Esophagus squamous epithelium (tissue), 5 donors: ENCODE data around the gene HECTD4. TPM values are rescaled to one million over a fixed set of nuclear protein-coding genes. Genes with fewer than 3 reads are reported as not detected.

Experiments used
- DNase-seq: peaks from one replicate; lab custom pipeline; 2025; lab: John Stamatoyannopoulos, UW
- H3K27ac ChIP-seq, 4 donors: fragments of 200-600 bp; sonication (generic); one replicate each; pipeline ENCODE4 v1.5.1; 2016 to 2019; ENCODE audit warnings: mild to moderate bottlenecking in 1 of 4
- H3K27me3 ChIP-seq, 4 donors: fragments of 200-600 bp; sonication (generic); 1 replicate in 3 of 4; 2 replicates in 1 of 4; pipeline versions ENCODE4 v1.5.1 to v1.6.0; 2017 to 2021; ENCODE audit warnings: antibody characterized with exemption in 1 of 4
- H3K36me3 ChIP-seq, 3 donors: fragments of 200-600 bp; sonication (generic); one replicate each; pipeline ENCODE4 v1.5.1; 2016 to 2019
- H3K4me1 ChIP-seq, 3 donors: fragments of 200-600 bp; sonication (generic); one replicate each; pipeline ENCODE4 v1.5.1; 2017 to 2019
- H3K4me3 ChIP-seq, 4 donors: fragments of 200-600 bp; sonication (generic); 1 replicate in 3 of 4; 2 replicates in 1 of 4; pipeline ENCODE4 v1.5.1; 2016 to 2019; ENCODE audit warnings: mild to moderate bottlenecking in 2 of 4, moderate library complexity in 1 of 4
- H3K9me3 ChIP-seq, 3 donors: fragments of 200-600 bp; sonication (generic); one replicate each; pipeline ENCODE4 v1.5.1; 2016 to 2019
- CTCF ChIP-seq, 6 experiments: fragments of 450-650 bp in 4 of 6; fragments of 200-600 bp in 2 of 6; sonication (generic) in 2 of 6; IDR thresholded peaks; one replicate each; pipeline ENCODE4 v1.5.1; 2016 to 2019; ENCODE audit warnings: antibody characterized with exemption in 6 of 6, mild to moderate bottlenecking in 4 of 6, moderate library complexity in 4 of 6
- POLR2A ChIP-seq, 4 donors: fragments of 450-650 bp; IDR thresholded peaks; one replicate each; pipeline ENCODE4 v1.6.1; 2017; ENCODE audit warnings: antibody characterized with exemption in 4 of 4, mild to moderate bottlenecking in 4 of 4, moderate library complexity in 3 of 4
- WGBS, 2 donors: methylation state at CpG; one replicate each; pipeline ENCODE4 v1.1.5; 2018; 5-methylcytosine and 5-hydroxymethylcytosine counted together
- intact Hi-C: fragments of 100-400 bp; cut with DNase I; formaldehyde crosslinking; loops from one replicate; pipeline ENCODE4 v1.15.0; 2022
- total RNA-seq, 4 donors: library from RNA; depleted of rRNA; stranded (reverse); fragments of >200 nt; gene quantifications; one replicate each; pipeline ENCODE4 v1.1.0, GENCODE V29; 2016
- donor health status: DM: yes; HTN: yes; CAD: no.

The HECTD4 gene
- total RNA-seq, 4 donors from 2014 or later: 15.4 to 53.4 (median 33.4) TPM

- 36 to 52% methylated on average over 3 of the region's 3 CpGs for WGBS, 2 donors
- Histone ChIP-seq H3K4me1 (peaks cover 0 to 41% (median 3%) of the 10 kb centered on the region in 3 donors), H3K36me3 (no peaks in the 10 kb centered on the region), H3K9me3 (no peaks in the 10 kb centered on the region), H3K4me3 (no peak overlapping the region), H3K27ac (no peak overlapping the region), H3K27me3 (no peaks in the 10 kb centered on the region)
- TF ChIP-seq CTCF (IDR thresholded peaks at IDR 0.05): no peak
- TF ChIP-seq POLR2A (IDR thresholded peaks at IDR 0.05): no peak
- no peak for DNase-seq
- intact Hi-C loops: no loop called here
These were observed 53.6 kb downstream of the HECTD4 start for GRCh38 chr12:112328456-112329124.

- no peaks in the 10 kb centered on the region for H3K9me3 ChIP-seq
- TF ChIP-seq POLR2A (IDR thresholded peaks at IDR 0.05) (no peak), CTCF (IDR thresholded peaks at IDR 0.05) (no peak)
- no peaks in the 10 kb centered on the region for H3K27me3 ChIP-seq
- intact Hi-C loops: no loop called here
- 85 to 87% methylated on average over 7 of the region's 7 CpGs for WGBS, 2 donors
- DNase-seq: no peak
- H3K36me3 ChIP-seq: no peaks in the 10 kb centered on the region
- no peak overlapping the region for H3K4me3 ChIP-seq
- H3K4me1 ChIP-seq: peaks cover 0 to 48% (median 3%) of the 10 kb centered on the region in 3 donors
- H3K27ac ChIP-seq: no peak overlapping the region
These were observed 54.9 kb downstream of the HECTD4 start for GRCh38 chr12:112327209-112327938.

- WGBS, 2 donors: 77 to 87% methylated on average over 5 to 7 of the region's 7 CpGs
- H3K27me3 ChIP-seq: no peaks in the 10 kb centered on the region
- H3K4me1 ChIP-seq: peaks cover 0 to 47% (median 3%) of the 10 kb centered on the region in 3 donors
- no peaks in the 10 kb centered on the region for H3K36me3 ChIP-seq
- TF ChIP-seq POLR2A (IDR thresholded peaks at IDR 0.05): no peak
- no peak for TF ChIP-seq CTCF (IDR thresholded peaks at IDR 0.05)
- no peak overlapping the region for H3K4me3 ChIP-seq
- no peaks in the 10 kb centered on the region for H3K9me3 ChIP-seq
- intact Hi-C loops: no loop called here
- no peak overlapping the region for H3K27ac ChIP-seq
- DNase-seq: no peak
These were observed 56.5 kb downstream of the HECTD4 start for GRCh38 chr12:112325622-112326207.

- DNase-seq: no peak
- Histone ChIP-seq H3K36me3 (no peaks in the 10 kb centered on the region), H3K27ac (no peak overlapping the region), H3K4me1 (peaks cover 0 to 43% (median 0%) of the 10 kb centered on the region in 3 donors), H3K4me3 (no peak overlapping the region), H3K9me3 (no peaks in the 10 kb centered on the region), H3K27me3 (no peaks in the 10 kb centered on the region)
- 79 to 87% methylated on average over 1 of the region's 1 CpG for WGBS, 2 donors
- TF ChIP-seq CTCF (IDR thresholded peaks at IDR 0.05) (no peak), POLR2A (IDR thresholded peaks at IDR 0.05) (no peak)
- intact Hi-C loops: no loop called here
These were observed 57.1 kb downstream of the HECTD4 start for GRCh38 chr12:112325157-112325556.
